Activated CD8-positive, alpha-beta memory T cell treated with anti-CD3 and anti-CD28 coated beads, Interleukin-2, amount 50 U/mL, for 24 hours (primary cell): Measurements from ENCODE around the gene FLVCR2.
"Not testable (repeated sequence)": the region's sequence is repeated elsewhere in the genome, so short reads cannot be mapped to it uniquely, and the experiment has no call there.

ENCODE experiments used
- DNase-seq: peaks from one replicate; pipeline ENCODE4 v3.0.0-alpha.2; 2020; ENCODE audit errors: extremely low read depth

FLVCR2 gene

DNA sequence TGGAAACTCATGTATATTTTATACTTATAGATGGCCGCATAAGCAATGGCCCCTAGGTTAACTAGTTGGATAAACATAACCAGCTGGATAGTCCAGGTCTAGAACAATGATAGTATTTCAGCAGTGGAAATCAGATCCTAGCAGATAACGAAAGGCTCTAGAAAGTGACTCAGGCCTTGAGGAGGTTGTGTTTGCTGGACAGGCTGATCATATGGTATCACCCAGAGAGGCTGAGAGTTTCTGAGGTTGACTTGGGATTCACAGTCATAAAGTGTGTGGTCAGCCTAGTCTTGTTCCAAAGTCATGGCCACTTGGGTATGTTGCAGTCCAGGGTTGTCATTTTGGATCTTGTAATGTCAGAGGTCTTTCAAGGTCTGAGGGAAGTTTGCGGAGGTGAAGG lies 16.8 kb downstream of the FLVCR2 start:
- DNase-seq = no peak

DNA sequence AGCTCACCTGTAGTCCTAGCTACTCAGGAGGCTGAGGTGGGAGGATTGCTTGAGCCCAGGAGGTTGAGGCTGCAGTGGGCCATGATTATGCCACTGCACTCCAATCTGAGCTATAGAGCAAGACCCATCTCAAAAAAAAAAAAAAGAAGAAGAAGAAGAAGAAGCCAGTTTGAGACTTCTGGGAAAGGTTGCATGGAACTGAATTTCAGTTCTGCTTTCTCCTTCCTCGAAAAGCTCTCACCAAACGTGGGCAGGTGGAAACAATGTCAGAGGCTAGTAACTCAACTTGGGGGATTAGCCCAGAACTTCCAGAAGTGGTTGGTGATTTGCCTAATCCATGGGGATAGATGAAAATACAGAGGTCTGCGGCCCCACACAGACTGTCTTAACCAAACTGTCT lies 18.7 kb downstream of the FLVCR2 start:
- DNase-seq = no peak

DNA sequence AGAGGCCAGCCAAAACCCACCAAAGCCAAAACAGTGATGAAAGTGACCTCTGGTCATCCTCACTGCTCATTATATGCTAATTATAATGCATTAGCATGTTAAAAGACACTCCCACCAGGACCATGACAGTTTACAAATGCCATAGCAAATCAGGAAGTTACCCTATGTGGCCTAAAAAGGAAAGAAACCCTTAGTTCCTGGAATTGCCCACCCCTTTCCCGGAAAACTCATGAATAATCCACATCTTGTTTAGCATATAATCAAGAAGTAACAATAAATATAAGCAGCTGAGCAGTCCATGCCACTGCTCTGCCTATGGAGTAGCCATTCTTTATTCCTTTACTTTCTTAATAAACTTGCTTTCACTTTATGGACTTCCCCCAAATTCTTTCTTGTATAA lies 21.7 kb downstream of the FLVCR2 start:
- not testable (repeated sequence) for DNase-seq

DNA sequence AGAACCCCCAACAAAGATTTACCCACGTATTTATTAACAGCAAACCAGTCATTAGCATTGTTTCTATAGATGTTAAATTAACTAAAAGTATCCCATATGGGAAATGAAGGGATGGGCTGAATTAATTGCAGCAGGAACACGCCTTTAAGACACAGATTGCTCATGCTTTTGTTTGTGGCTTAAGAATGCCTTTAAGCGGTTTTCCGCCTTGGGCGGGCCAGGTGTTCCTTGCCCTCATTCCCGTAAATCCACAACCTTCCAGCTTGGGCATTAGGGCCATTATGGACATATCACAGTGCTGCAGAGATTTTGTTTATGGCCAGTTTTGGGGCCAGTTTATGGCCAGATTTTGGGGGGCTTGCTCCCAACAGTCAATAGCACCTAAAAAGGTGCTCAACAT lies 22.6 kb downstream of the FLVCR2 start:
- DNase-seq = not testable (repeated sequence)

DNA sequence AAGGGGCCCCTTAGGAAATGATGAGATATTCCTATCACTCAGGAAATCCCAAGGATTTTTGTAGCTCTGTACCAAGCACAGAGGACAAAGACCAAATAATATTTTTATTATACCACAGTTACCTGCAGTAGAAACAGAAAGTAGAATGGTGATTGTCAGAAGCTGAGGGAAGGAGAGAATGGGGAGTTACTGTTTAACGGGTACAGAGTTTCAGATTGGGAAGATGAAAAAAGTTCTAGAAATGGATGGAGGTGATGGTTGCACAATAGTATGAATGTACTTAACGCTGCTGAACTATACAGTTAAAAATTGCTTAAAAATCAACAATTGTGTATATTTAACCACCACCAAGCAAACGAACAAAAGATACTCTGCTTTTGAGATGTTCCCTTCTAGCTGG lies 24.1 kb downstream of the FLVCR2 start:
- DNase-seq = no peak

DNA sequence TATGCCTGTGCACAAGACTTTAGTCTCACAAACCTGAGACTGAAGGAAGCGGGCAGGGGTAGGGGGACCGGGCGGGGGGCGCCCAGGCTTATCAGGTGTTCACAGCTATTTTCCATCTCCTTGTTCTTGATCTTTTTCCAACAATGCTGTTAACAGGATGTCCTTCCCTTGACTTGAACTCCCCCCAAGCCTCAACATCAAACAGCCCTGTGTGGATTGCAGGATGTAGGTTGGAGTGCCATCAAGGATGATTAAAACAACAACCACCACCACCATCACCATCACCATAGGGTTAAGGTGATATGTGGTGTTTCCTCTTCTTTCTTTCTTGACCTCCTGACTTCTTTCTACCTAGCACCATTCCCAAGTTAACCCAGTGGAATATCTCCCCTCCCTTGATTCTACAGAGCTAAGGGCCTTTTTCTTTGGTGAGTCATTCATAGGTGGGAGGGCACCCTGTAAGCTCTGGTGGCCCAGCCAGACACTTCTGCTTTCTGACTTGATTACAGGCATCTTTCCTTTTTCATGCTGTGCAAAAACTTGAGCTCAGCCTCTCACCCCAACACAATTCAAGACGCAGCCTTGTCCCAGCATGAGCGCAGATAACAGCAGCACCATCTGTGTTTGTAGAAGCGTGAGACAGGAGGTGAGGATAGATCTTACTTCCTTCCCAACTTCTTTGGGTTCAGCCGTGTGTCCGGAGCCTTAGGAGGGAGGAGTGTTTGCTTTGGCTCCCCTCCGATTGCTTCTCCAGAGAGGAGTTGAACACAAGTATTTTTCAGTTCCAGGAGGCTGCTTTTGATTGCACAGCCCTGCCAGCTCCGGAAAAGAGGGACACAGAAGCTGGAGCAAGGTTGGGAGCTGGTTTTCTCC lies 26.8 kb downstream of the FLVCR2 start:
- DNase-seq = no peak

DNA sequence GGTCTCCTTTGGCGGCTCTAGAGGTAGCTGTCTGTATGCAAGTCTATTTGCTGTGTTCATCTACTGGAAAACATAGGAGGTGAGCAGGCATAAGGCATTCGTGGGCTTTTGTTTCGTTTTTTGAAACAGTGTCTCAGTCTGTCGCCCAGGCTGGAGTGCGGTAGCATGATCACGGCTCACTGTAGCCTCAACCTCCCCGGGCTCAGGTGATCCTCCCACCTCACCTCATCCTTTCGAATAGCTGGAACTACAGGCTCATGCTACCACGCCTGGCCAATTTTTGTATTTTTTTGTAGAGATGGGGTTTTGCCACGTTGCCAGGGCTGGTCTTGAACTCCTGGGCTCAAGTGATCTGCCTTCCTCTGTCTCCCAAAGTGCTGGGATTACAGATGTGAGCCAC lies 27.5 kb downstream of the FLVCR2 start:
- DNase-seq = no peak

DNA sequence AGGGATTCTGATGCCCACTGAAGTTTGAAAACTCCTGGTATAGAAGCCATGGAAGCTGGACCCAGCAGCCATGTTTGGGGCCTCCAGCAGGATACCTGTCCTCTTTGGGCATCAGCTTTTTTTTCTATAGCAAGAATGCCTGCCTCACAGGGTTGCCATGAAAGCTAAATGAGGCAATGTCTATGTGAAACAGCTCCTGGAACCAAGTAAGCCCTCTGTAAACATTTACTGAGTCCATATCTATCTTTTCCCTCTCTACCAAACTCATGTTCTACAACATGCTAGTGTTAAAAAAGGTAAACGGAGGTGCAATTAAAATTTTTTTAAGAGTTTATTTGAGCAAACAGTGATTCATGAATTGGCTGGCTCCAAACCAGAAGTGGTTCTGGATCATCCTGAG lies 28.6 kb downstream of the FLVCR2 start:
- no peak for DNase-seq

DNA sequence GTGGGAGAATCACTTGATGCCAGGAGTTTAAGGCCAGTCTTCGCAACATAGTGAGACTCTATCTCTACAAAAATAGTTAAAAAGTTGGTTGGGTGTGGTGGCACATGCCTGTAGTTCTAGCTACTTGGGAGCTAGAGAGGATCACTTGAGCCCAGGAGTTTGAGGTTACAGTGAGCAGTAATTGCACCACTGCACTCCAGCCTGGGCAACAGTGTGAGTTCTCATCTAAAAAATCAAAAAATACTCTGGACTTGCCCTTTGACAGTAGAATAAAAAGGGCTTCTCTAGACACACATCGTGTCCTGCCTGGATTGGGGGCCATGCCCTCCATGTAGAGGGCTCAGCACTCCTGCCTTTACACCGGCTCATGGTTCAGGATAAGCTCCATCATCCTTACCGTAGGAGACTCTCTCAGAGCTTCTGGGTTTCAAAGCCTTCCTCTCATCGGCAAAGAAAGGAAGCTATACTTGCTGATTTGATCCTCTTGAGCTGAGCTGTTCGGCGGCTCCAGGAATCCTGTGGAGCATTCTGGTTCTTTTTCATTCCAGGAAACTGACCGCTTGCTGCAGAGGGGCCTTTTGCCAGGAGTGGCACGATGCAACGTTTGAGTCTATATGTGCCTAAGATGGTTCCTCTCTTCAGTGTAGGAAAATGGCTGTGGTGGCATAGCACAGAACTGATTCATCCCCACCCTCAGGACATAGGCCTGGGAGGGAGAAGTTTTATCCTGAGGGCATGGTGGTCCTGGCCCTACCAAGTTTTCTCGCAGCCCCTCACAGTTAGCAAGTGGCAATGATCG lies 29.6 kb downstream of the FLVCR2 start:
- DNase-seq = no peak

DNA sequence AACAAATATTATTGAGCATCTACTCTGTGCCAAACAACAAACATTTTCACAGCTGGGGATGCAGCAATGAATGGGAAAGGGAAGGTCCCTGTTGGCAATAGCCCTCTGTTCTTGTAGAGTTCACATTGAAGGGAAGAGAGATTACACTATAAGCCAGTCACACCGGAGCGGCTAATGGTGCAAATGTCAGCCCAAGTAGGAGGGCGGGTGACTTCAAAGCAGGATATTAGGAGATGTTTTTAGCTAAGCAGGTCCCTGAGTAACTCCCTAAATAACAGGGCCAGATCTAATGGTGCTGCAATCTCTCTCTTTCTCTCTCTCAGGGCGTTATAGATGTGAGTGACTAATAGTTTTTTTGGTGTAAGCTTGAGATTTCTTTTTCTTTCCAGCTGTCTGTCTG lies 30.7 kb downstream of the FLVCR2 start:
- no peak for DNase-seq

DNA sequence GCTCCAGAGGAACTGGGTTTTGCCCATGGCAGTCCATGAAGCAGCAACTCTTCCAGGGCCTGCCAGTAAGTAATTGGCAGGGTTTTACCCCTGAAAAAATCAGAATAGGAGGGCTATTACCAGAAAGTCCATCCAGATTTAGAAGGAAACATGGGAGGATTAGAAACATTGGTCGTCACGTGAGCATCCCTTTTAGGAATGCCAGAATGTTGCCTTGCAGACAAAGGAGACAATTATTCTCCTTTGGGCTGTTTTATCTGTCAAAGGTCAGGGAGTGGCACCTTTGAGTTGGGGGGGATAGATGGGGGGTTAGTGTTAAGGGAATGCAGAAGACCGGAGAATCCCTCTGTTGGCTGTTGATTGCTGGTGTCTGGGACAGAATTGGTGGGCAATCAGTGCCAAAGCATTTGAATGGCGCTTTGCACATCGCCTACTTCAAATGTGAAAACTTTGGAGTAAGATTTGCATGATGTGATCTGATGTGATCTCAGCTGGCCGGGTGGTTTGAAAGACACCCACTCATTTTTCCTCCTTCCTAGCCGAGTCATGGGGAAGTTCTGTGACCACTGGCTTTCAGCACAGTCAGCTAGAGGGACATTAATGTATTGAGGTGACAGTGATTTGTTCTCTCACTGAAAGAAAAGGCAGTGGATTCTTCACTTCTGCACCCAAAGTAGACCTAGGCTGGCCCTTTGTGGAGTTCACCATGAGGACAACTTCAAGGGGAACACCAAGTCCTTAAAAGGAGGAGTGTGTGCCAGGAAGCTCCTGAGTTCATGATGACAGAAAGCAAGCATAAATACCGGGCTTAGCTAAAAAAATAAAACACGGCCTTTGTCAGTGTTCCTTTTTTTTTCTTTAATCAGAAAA lies 31.4 kb downstream of the FLVCR2 start:
- DNase-seq = no peak

DNA sequence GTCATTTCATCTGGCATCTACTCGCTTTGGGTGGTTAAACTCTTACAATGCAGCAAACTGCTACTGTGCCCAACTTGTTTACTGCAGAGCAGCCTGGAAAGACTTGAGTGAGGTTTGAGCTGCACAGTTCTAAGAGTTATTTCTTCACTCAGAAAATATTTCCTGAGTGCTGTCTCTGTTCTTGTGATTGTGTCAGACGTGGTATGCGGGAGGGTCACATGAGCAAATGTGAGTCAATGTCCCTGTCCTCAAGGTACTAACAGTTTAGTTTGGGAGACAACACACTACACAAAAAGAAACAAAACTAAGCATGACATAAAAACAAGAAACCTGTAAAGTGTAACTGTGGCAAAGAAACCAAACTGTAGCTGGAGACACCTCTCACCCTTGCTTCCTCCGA lies 32.4 kb downstream of the FLVCR2 start:
- no peak for DNase-seq

DNA sequence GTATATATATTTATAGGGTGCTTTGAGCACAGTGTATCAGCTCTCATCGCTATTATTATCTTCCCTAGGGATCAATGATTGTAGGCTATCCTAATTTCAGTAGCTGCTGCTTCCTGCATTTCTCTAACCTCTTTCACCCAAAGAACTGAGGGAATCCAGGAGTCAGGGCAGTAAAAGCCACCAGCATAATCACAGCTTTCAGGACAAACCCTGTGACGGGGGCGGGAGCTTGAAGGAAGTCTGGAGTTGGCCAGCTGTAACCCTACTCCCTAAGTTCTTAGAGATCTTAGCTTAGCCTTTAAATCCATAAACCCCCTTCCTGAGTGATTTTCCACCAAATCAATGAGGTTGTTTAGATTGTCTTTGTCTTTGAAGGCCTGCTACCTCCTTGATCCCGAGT lies 33.7 kb downstream of the FLVCR2 start:
- DNase-seq = no peak

DNA sequence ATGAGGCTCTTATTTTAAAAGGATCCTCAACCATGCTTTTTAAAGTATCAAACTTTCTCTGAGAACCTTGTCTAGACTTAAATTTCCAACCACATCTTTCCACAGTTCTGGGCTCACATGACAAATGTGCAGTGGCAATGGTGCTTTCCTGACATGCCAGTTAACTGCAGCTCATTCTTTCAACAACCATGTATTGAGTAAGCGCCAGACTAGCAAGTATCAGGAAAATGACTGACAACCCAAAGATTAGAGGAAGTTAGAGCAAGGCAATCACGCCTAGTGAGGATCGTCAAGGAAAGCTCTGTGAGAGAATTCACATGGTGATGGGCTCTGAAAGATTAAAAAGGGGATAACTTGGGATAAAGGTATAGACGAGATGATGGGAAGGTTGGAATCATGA lies 35.8 kb downstream of the FLVCR2 start:
- DNase-seq = no peak

DNA sequence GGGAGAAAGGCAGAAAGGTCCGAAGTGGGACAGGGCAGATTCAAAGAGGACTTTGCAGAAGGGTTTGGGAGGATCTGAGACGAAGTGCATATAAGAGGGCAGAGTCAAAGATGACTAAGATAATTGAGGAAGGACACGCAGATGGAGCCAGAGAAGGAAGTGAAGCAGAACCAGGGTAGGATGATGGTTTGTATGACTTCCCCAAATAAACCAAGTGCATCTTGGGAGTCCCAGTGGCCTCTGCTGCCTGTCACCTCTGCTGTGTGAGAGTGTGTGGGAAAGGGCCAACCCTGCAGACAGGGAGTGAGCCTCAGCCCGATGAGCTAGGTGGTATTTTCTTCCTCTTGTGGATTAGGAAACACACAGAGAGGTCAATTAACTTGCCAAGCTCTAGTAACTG lies 36.8 kb downstream of the FLVCR2 start:
- no peak for DNase-seq

DNA sequence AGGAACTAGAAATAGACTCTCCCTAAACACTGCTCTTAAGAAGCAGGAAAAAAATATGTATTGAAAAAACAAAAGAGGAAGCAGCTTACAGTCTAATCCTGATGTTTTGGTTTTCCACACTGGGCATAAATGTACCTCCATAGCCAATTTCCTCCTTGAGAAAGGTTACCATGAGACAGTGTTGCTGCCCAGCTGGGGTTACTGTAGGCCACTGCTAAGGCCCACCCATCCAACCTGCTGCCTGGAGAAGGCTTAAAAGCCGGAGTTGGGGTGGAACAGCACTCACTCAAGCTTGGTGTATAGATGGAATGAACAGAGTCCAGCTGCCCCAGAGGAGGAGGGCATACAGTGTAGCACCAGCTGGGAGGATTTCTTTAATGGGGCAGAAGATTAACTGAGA lies 41.1 kb downstream of the FLVCR2 start:
- DNase-seq = no peak

DNA sequence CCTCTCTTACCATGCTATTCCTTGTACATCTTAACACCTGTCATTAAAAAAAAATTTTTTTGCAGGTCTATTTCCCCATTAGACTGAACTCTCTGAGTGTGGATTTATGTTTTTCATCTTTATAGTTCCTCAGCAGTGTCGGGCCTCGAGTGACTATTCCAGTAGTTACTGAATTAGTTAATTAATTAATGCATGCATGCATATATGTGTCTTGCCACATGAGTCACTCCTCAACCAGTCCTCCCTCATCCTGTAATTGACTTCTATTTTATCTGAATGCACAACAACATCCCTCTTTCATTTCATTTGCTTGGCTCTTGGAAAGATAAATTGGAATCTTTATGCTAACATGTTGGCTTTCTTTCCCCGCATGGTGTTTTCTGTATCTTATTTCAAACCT lies 46.6 kb downstream of the FLVCR2 start:
- DNase-seq = no peak

DNA sequence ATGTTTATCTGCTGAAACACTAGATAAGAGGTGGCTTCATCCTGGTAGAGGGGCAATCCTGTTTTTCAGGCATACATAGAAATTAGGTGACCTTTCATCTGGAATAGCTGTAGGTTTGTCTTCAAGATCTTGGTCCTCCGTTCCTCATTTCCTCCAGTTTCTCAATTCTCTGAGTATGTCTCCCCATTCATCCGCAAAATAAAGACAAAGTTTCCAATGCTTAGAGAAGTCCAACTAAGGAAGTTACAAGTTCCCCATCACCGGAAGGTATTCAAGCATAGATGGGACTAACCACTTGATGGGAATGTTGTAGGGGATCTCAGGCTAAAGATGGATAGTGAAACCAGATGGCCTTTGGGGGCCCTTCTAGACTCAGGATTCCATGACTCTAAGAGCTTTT lies 48.0 kb downstream of the FLVCR2 start:
- no peak for DNase-seq

DNA sequence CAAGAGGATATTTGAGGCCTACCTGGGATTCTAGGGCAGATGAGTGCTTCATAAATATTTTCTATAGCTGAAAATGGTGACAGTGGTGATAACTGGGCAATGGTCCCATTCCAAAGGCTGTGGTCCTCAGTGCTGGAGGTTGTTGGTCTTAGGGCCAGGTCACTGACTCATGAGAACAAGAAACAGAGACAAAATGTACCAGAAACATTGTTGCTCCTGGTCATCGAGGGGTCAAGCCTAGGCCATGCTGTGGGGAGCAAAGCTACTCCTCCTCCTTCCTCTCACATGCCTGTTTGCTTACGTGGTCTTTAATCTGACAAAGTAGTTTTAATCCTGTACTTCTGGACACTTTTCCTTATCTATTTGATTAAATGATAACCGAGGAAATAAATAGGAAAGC lies 48.4 kb downstream of the FLVCR2 start:
- DNase-seq = no peak

DNA sequence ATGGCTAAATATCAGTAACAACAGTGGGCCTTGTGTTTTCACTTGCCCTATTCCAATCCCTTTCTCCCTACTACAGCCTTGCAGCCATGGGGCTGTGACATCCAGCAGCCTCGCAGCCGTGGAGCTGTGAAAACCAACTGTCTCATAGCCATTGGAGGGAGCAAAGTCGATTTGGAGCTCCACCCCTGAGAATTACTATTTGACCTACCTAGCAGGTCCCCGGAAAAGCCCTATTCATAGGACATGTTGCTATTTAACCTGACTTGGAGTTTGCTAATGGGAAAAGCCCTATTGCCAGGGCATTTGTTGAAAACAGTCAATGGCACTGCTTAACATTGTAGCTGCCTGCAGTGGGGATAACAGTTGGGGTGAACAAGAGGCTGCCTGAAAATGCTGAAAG lies 49.0 kb downstream of the FLVCR2 start:
- DNase-seq = no peak

DNA sequence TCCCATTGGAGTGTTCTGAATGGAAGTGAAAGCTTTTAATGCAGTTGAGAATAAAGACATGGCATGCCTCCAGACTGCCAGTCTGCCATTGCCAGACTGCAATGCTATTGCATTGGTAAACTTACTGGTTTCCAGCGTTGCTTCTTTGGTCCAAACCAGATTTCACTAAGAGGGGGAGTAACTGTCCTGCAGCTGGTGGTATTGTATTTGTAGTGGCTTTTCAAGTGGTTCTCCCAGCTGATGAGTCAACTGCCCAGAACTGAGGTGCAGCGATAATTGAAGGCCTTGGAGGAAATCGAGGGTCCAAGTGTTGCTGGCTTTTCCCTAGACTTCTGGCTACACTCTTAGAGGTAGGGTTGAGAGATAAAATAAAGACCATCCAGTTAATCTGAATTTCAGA lies 50.4 kb downstream of the FLVCR2 start:
- DNase-seq = no peak
